Renal cortical epithelial cell (primary cell): ENCODE results near the gene OSBPL7. TPM values are rescaled to one million over a fixed set of nuclear protein-coding genes. Genes with fewer than 3 reads are reported as not detected.
"Not testable (repeated sequence)": the region's sequence is repeated elsewhere in the genome, so short reads cannot be mapped to it uniquely, and the experiment has no call there.

Experiments used
- DNase-seq: peaks from one replicate; pipeline ENCODE4 v3.0.0-alpha.2; 2011; ENCODE audit warnings: low read depth
- total RNA-seq: library from RNA; depleted of rRNA; stranded (reverse); fragments of >200 nt; gene quantifications from 2 replicates; pipeline ENCODE4 v1.2.3, GENCODE V29; 2014

The OSBPL7 gene
- total RNA-seq, 1 donor from 2014 or later, result 11.3 TPM

- DNase-seq, result no peak
Observed at GRCh38 chr17:47806026-47806912, 15.3 kb downstream of the OSBPL7 start.

- DNase-seq, result no peak
Observed at GRCh38 chr17:47804461-47804860, 17.1 kb downstream of the OSBPL7 start.

- no peak for DNase-seq
Observed at GRCh38 chr17:47803751-47804150, 17.8 kb downstream of the OSBPL7 start.

GRCh38 chr17:47803201-47803600, 18.4 kb downstream of the OSBPL7 start:
- no peak for DNase-seq

GRCh38 chr17:47802341-47803022, 19.1 kb downstream of the OSBPL7 start:
- peak; percentile 33 for DNase-seq

- no peak for DNase-seq
Observed at GRCh38 chr17:47801906-47802305, 19.7 kb downstream of the OSBPL7 start.

GRCh38 chr17:47801176-47801765, 20.3 kb downstream of the OSBPL7 start:
- no peak for DNase-seq

- DNase-seq, result no peak
Observed at GRCh38 chr17:47800686-47801085, 20.9 kb downstream of the OSBPL7 start.

- DNase-seq, result peak; percentile 14
Observed at GRCh38 chr17:47797797-47798196, 23.8 kb downstream of the OSBPL7 start.

GRCh38 chr17:47792979-47793378, 28.6 kb downstream of the OSBPL7 start:
- no peak for DNase-seq

GRCh38 chr17:47792457-47792856, 29.1 kb downstream of the OSBPL7 start:
- no peak for DNase-seq

GRCh38 chr17:47791025-47791424, 30.6 kb downstream of the OSBPL7 start:
- no peak for DNase-seq

GRCh38 chr17:47789611-47790561, 31.7 kb downstream of the OSBPL7 start:
- DNase-seq, result no peak

- DNase-seq, result peak; percentile 10
Observed at GRCh38 chr17:47785538-47786123, 36.0 kb downstream of the OSBPL7 start.

- DNase-seq, result no peak
Observed at GRCh38 chr17:47781397-47781796, 40.2 kb downstream of the OSBPL7 start.

GRCh38 chr17:47778184-47778635, 43.4 kb downstream of the OSBPL7 start:
- DNase-seq, result no peak

- DNase-seq, result peak; percentile 39
Observed at GRCh38 chr17:47776330-47777197, 45.0 kb downstream of the OSBPL7 start.

- DNase-seq, result no peak
Observed at GRCh38 chr17:47774987-47775580, 46.5 kb downstream of the OSBPL7 start.

- no peak for DNase-seq
Observed at GRCh38 chr17:47774331-47774730, 47.3 kb downstream of the OSBPL7 start.

GRCh38 chr17:47773649-47774048, 47.9 kb downstream of the OSBPL7 start:
- DNase-seq, result not testable (repeated sequence)
